Middle frontal gyrus (tissue), 1 donor: Measurements from ENCODE around the gene IL34.
"Not testable (repeated sequence)": the region's sequence is repeated elsewhere in the genome, so short reads cannot be mapped to it uniquely, and the experiment has no call there.

ENCODE experiments used
- DNase-seq: peaks from one replicate; pipeline ENCODE4 v3.0.0-alpha.2; 2015; ENCODE audit warnings: low spot score; ENCODE audit errors: extremely low spot score

IL34 gene

GRCh38 chr16:70646260-70647241, at the start of gene IL34:
IL34 (plus strand) TSS chr16:70646559; CDS start chr16:70646948, 389 bp downstream.
- DNase-seq = peak; percentile 22

DNA sequence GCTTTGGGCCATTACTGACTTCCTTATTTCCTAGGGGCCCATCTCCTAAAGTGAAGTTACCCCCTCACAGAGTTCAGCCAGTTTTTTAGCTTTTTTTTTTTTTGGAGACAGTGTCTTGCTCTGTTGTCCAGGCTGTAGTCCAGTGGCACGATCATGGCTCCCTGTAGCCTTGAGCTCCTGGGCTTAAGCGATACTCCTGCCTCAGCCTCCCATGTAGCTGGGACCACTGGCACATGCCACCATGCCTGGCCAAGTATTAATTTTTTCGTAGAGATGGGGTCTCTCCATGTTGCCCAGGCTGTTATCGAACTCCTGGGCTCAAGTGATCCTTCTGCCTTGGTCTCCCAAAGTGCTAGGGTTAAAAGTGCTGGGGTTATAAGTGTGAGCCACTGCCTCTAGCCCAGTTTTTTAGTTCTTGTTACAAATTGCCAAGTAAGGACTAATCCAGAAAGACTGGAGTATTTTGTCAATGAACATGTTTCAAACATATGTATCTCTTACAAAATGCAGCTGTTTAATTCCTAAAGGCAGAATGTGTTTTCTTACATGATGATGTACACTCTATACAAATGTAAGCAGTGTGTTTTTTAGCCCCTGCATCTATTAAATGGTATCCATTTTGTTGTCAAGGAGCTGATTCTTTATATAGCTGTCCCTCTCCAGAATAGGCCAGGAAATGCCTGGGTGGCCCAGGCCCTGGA, 49.1 kb upstream of the IL34 start:
- DNase-seq = no peak

DNA sequence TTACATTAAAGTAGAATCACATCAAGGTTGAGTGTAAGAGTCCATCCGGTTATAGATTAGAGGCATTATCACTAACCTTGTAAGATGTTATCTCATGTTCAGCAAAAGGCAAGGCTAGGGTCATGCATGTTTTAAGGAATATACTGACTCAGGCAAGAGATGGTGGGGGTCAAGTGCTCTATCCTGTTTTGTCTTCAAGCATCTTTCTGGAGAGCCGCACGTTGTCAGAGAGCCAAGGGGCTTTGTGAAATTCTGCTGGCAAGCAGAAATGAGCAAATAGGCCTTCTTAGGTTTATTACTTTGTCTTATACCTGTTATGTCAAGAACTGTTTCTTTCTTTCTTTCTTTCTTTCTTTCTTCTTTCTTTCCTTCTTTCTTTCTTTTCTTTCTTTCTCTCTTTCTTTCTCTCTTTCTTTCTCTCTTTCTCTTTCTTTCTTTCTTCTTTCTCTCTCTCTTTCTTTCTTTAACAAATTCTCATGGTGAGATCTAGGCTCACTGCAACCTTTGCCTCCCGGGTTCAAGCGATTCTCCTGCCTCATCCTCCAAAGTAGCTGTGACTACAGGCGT, 47.3 kb upstream of the IL34 start:
- DNase-seq = no peak

DNA sequence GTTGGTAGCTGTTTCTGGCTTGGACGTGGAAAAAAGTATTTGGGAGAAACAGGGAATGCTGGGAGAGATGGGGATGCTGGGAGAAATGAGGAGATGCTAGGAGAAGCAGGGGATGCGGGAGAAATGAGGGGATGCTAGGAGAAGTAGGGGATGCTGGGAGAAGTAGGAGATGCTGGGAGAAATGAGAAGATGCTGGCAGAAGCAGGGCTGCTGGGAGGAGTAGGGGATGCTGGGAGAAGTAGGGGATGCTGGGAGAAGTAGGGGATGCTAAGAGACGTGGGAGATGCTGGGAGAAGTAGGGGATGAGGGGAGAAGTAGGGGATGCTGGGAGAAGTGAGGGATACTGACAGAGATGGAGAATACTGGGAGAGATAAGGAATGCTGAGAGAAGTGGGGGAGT, 45.6 kb upstream of the IL34 start:
- no peak for DNase-seq

DNA sequence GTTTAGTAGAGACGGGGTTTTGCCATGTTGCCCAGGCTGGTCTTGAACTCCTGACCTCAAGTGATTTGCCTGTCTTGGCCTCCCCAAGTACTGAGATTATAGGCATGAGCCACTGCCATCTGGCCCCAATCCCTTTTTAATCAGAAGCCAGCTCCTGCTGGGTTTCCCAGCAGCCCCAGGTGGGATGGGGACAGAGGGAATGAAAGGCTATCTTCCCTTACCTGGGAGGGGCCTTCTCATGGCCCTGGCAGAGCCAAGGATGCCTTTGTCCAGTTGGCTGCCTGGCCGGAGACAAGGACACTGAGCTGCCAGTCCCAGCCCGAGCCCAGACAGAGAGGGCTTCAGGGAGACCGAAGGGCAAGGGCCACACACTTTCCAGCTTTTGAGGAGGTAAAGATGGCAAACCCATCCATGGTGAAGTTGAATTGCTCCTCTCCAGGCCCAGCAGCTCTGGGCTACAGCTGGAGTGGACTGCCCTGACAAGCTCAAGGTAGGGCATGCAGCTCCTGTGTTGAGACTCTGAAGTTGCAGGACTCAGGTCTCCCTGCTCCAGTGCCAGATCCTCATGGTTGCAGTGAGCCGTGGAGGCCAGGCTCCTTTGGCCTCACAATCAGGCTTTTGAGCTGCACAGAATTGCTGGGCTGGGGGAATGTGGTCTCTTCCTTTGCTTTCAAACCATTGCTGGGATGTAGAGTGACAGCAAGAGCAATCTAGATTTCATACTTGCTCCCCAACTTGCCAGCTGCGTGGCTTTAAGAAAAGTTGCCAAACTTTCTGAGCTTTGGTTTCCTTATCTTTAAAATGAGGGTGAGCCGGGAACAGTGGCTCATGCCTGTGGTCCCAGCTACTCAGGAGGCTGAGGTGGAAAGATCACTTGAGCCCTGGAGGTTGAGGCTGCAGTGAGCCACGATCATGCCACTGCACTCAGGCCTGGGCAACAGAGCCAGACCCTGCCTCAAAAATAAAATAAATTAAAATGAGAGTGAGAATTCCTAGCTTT, 44.5 kb upstream of the IL34 start:
- DNase-seq = no peak

- DNase-seq = no peak
These were observed 43.5 kb upstream of the IL34 start for GRCh38 chr16:70602831-70603230.

DNA sequence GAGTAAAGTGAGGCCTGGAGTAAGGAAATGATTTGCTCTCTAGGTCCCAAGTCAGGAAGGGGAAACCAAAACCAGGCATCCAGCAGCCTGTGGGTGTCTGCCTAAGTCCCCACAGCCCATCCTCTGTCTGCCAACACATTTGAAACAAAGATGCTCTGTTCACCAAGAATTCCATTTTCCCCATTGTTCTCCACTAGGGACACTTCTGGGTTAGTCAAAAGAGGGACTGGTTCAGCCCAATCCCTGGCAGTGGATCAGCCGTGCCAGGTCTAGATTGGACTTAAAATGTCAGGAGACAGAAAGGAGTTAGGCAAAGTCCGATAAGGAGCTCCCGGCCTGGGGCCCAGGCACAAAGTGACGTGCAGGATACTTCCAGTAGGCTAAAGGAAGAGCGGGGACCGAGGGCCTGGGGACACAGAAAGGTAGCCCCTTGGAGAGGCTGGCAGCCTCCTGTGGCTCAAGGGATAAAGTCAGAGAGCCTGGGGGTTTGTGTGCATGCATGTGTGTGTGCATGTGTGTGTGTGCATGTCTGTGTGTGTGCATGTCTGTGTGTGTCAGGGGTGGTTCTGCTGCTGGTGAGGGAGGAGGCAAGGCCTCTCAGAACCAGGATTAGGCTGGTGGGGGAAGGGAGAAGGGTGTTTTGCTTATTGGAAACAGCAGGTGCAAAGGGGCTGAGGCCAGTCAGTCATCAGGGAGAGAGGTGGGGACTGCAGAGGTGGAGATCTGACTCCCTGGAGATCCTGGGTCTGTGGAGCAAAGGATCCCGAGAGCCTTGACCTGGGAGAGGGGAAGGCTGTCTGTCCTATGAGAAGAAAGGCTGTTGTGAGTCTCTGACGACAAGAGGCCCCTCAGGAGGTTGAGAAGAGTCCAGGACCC, 41.7 kb upstream of the IL34 start:
- DNase-seq = no peak

- no peak for DNase-seq
These were observed 41.1 kb upstream of the IL34 start for GRCh38 chr16:70605283-70605657.

DNA sequence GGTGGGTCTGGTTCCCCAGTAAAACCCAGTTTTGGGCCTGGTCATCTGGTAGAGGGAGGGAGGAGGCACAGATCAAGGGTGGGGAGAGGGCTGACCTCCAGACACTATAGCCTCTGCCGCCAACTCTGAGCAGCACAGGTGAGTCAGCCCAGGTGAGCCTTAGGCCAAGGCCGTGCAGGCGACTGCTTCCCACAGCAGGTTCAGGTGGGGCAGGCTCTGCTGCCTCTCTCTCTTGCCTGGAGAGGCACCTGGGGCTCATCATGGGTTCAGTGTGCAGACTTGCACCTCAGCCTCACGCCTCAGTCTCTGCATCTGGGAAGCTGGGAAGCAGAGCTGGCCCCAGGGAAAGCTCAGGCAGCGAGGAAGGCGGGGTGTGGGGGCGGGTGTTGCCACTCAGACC, 37.8 kb upstream of the IL34 start:
- DNase-seq = no peak

GRCh38 chr16:70610273-70611223, 35.8 kb upstream of the IL34 start:
- no peak for DNase-seq

GRCh38 chr16:70611224-70611598, 35.1 kb upstream of the IL34 start:
- no peak for DNase-seq

DNA sequence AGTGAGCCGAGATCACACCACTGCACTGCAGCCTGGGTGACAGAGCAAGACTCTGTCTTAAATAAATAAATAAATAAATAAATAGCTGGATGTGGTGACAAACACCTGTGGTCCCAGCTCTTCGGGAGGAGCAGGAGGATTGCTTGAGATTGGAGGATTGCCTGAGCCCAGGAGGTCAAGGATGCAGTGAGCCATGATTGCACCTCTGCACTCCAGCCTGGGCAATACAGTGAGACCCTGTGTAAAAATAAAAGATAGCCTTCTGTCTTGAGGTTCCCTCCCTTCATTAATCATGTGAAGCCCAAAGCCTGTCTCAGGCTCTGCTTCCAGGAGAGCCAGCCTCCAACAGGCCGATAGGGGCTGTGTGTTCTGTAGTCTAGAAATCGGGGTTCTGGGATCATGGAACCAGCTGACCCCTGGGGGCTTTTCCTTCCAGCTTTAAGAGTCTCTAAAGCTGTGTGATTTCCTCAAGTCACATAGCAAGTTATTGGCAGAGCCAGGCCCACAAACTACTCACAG, 34.5 kb upstream of the IL34 start:
- DNase-seq = no peak

DNA sequence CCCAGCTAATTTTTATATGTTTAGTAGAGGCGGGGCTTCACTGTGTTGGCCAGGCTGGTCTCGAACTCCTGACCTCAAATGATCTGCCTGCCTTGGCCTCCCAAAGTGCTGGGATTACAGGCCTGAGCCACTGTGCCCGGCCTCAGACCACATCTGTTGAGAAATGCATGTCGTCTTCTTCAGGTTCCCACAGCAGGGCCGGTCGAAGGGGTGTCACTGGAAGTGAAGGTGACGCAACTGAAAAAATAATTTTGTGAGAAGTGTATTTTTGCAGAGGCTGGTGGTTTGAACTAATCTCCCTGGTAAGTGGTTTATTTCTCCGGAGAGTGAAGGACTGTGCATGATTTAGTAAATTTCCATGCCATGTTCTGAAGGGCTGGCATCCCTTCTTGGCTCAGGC, 33.4 kb upstream of the IL34 start:
- no peak for DNase-seq

GRCh38 chr16:70614208-70614951, 32.0 kb upstream of the IL34 start:
- DNase-seq = no peak

DNA sequence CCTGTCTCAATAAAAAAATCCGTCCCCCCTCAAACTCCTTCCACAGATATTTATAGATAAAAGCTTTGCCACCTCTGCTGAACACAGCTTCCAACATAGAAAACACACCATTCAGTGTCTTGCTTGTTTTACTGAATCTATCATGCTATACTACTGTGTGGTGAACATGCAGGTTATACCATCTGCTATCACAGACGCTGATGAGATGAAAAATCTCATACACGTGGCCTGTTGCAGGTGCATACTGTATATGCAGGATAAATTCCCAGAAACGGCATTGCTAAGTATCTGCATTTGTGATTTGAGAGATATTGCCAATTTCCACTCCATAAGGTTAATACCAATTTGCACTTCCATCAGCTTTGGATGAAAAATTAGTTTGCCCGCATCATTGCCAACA, 30.4 kb upstream of the IL34 start:
- no peak for DNase-seq

- not testable (repeated sequence) for DNase-seq
These were observed 24.5 kb upstream of the IL34 start for GRCh38 chr16:70621864-70622263.

DNA sequence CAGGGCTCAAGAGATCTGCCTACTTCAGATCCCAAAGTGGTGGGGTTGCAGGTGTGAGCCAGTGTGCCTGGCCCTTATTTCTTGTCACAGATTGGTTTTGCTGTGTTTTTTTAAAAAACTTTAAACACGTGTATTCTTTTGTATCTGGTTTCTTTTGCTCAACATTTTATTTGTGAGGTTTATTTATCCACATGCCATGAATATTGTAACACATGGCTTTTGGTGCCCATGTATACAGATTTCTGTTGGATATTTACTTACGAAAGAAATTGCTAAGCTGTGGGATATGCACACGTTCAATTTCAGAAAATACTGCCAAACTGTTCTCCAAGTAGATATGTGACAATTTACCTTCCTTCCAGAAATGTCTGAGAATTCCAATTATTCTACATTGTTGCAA, 18.7 kb upstream of the IL34 start:
- no peak for DNase-seq
